Right lobe of liver (tissue), 6 donors: ENCODE results near the gene ZCCHC24. TPM values are rescaled to one million over a fixed set of nuclear protein-coding genes. Genes with fewer than 3 reads are reported as not detected.

Experiments used
- ATAC-seq, 4 donors: fragments of 200-7000 bp; cut with Tn5 transposase; one replicate each; pipeline ENCODE4 v1.9.1; 2020; ENCODE audit warnings: mild to moderate bottlenecking in 4 of 4, moderate library complexity in 4 of 4
- DNase-seq, 3 donors: peaks; one replicate each; pipeline ENCODE4 v3.0.0-alpha.2; 2020
- H3K27ac ChIP-seq, 3 donors: fragments of 200-600 bp; one replicate each; pipeline ENCODE4 v1.8.0; 2022
- H3K27me3 ChIP-seq, 2 donors: fragments of 200-600 bp; one replicate each; pipeline ENCODE4 v1.8.0; 2022
- H3K36me3 ChIP-seq, 4 donors: fragments of 200-600 bp; sonication (generic) in 1 of 4; one replicate each; pipeline versions ENCODE4 v1.5.1 to v1.8.0; 2017 to 2022; ENCODE audit warnings: control low read depth in 1 of 4
- H3K4me1 ChIP-seq, 4 donors: fragments of 200-600 bp; sonication (generic) in 1 of 4; one replicate each; pipeline versions ENCODE4 v1.5.1 to v1.8.0; 2017 to 2022; ENCODE audit warnings: control low read depth in 1 of 4
- H3K4me3 ChIP-seq, 3 donors: fragments of 200-600 bp; one replicate each; pipeline ENCODE4 v1.8.0; 2022
- H3K9me3 ChIP-seq, 4 donors: fragments of 200-600 bp; sonication (generic) in 1 of 4; one replicate each; pipeline versions ENCODE4 v1.5.1 to v1.8.0; 2017 to 2022; ENCODE audit warnings: control low read depth in 1 of 4
- POLR2A ChIP-seq: fragments of 450-650 bp; IDR thresholded peaks from one replicate; pipeline ENCODE4 v1.6.1; 2017; ENCODE audit warnings: antibody characterized with exemption, mild to moderate bottlenecking
- whole genome bisulfite sequencing: methylation state at CpG from one replicate; pipeline ENCODE4 v1.1.6; 2018; ENCODE audit warnings: low coverage, low lambda C conversion rate; ENCODE audit not compliant: insufficient coverage; ENCODE audit errors: missing lambda C conversion rate; 5-methylcytosine and 5-hydroxymethylcytosine counted together
- intact Hi-C, 2 donors: fragments of 100-400 bp; cut with DNase I; formaldehyde crosslinking; loops; one replicate each; pipeline versions ENCODE4 v1.11.2 to v1.14.1; 2022
- total RNA-seq, 6 experiments: library from RNA; depleted of rRNA in 2 of 6; stranded (reverse); fragments of >200 nt in 2 of 6; fragmentation: NEBNext Ultra II Directional in 3 of 6; extraction: Animal tissue kit (Norgen Biotek cat#: 25700) in 3 of 6; gene quantifications; one replicate each; pipeline versions ENCODE4 v1.1.0 to v1.2.4, GENCODE V29; 2016 to 2023
- TF ChIP-seq, protein P1 (sequence below), 4 donors: fragments of 200-600 bp in 3 of 4; fragments of 450-650 bp in 1 of 4; IDR thresholded peaks; one replicate each; pipeline versions ENCODE4 v1.5.1 to v1.8.0; 2016 to 2022; ENCODE audit warnings: antibody characterized with exemption in 4 of 4, mild to moderate bottlenecking in 2 of 4
- donor health status: DM: no; HTN: yes; CAD: no.
- donor health status: DM: no; HTN: no; CAD: no.
- donor health status: DM: no; HTN: no; CAD: no.
- donor health status: DM: no; HTN: yes; CAD: no.
- donor health status: DM: no; HTN: yes; CAD: no.

The ZCCHC24 gene
- total RNA-seq, 6 experiments from 2014 or later = 19.8 to 33.6 (median 22.7) TPM

- intact Hi-C loops = no loop called here
- ATAC-seq = peak; percentile 18 to 61 (median 38)
- H3K9me3 ChIP-seq = no peaks in the 10 kb centered on the region
- TF ChIP-seq, protein P1, sequence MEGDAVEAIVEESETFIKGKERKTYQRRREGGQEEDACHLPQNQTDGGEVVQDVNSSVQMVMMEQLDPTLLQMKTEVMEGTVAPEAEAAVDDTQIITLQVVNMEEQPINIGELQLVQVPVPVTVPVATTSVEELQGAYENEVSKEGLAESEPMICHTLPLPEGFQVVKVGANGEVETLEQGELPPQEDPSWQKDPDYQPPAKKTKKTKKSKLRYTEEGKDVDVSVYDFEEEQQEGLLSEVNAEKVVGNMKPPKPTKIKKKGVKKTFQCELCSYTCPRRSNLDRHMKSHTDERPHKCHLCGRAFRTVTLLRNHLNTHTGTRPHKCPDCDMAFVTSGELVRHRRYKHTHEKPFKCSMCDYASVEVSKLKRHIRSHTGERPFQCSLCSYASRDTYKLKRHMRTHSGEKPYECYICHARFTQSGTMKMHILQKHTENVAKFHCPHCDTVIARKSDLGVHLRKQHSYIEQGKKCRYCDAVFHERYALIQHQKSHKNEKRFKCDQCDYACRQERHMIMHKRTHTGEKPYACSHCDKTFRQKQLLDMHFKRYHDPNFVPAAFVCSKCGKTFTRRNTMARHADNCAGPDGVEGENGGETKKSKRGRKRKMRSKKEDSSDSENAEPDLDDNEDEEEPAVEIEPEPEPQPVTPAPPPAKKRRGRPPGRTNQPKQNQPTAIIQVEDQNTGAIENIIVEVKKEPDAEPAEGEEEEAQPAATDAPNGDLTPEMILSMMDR (IDR thresholded peaks at IDR 0.05) = no peak
- TF ChIP-seq POLR2A = peak; percentile 48
- H3K4me3 ChIP-seq = no peak overlapping the region
- 7% methylated on average over 5 of the region's 11 CpGs for WGBS
- DNase-seq = peak in 2 of 3 donors; percentile 83 to 88
- no peaks in the 10 kb centered on the region for H3K27me3 ChIP-seq
- peaks cover 0 to 2% (median 0%) of the 10 kb centered on the region in 4 donors for H3K36me3 ChIP-seq
- peak overlapping the region; percentile 82 to 94 (median 89) for H3K27ac ChIP-seq
- H3K4me1 ChIP-seq = peaks cover 0 to 42% (median 17%) of the 10 kb centered on the region in 4 donors
Measured at GRCh38 chr10:79381804-79382221, 63.6 kb downstream of the ZCCHC24 start.

DNA sequence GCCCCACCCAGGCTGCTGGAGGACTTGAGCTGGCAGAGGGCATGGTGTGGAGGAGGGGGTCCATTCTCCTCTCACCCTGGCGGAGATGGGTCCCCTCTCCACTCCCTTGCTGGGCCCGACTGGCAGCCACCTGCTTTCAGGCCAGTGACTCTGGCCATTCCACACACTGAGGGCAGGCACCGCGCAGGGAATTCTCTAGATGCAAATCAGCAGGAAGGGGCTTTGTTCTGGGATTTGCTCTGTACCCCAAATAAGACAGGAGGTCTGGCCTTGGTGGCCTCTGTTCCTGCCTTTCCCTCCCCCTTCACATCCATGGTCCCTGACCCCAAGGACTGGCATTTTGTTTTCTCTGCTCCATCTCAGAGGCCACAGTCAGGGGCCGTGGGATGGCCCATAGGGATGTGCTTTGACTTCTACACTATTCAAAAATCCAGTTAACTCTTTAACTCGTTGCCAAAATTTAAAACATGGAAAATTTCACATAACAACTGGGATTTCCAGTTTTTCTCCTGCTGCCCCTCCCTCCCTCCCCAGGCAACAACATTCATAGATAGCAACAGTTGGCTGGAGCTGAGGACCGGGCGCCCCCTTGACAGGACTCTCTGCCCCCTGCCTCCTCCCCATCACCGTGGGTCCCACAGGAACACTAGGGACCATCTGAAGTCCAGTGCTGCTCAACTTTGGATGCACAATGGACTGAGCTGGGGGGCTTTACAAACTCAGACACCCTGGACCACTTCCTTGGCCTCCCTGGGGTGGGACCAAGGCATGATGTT lies 64.3 kb downstream of the ZCCHC24 start:
- Histone ChIP-seq H3K4me3 (no peak overlapping the region), H3K27me3 (no peaks in the 10 kb centered on the region), H3K4me1 (peaks cover 0 to 42% (median 17%) of the 10 kb centered on the region in 4 donors), H3K36me3 (peaks cover 0 to 2% (median 0%) of the 10 kb centered on the region in 4 donors), H3K27ac (peak overlapping the region; percentile 82 to 94 (median 89)), H3K9me3 (no peaks in the 10 kb centered on the region)
- intact Hi-C loops = no loop called here
- peak in 1 of 3 donors; percentile 31 for DNase-seq
- peak in 3 of 4 donors; percentile 0 to 5 (median 2) for ATAC-seq
- TF ChIP-seq, protein P1 (IDR thresholded peaks at IDR 0.05) = no peak
- no peak for TF ChIP-seq POLR2A
- 54% methylated on average over 4 of the region's 9 CpGs for WGBS

DNA sequence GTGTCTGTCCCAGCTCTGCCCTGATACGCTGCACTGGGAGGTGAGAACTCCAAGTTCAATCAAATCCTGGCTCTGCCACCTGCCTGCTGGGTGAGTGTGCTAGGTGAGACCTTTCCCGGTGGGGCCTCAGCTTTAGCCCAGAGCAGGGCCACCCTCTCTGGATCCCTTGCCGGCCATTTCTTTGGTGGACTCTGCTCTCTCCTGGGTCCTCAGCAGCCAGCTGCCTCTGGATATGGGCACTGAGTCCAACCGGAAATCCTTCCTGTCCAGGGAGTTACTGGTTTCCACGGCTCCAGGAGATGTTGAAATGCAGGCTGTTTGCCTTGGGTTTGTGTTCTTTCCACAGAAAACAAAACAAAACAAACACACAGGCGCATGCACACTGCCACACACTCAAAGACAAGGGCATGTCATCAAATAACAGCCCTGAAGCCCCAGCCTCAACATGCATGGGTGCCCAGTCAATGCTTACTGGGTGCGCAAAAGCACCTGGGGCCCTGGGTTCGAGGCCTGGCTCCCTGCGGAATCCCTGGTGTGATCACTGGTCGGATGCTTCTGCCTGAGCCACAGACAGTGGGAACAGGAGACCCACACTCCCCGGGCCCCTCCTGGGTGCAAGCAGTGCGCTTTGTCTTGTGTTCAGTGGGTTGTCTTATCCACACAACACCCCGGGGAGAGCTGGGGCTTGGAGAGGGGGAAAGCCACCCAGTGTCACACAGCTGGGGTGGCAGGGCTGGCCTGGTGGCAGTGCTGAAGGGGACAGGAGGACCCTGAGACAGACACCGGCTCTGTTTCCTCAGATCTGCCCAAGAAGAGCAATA lies 65.1 kb downstream of the ZCCHC24 start:
- intact Hi-C loops = no loop called here
- Histone ChIP-seq H3K9me3 (no peaks in the 10 kb centered on the region), H3K27me3 (no peaks in the 10 kb centered on the region), H3K36me3 (peaks cover 0 to 2% (median 0%) of the 10 kb centered on the region in 4 donors), H3K4me3 (peak overlapping the region; percentile 50 to 59 (median 57)), H3K27ac (peak overlapping the region; percentile 82 to 94 (median 89)), H3K4me1 (peaks cover 0 to 42% (median 17%) of the 10 kb centered on the region in 4 donors)
- ATAC-seq (peak; percentile 68 to 84 (median 79)), DNase-seq (peak; percentile 71 to 94 (median 86))
- WGBS = 30% methylated on average over 2 of the region's 14 CpGs
- peak; percentile 90 for TF ChIP-seq POLR2A
- TF ChIP-seq, protein P1 (IDR thresholded peaks at IDR 0.05) = no peak

DNA sequence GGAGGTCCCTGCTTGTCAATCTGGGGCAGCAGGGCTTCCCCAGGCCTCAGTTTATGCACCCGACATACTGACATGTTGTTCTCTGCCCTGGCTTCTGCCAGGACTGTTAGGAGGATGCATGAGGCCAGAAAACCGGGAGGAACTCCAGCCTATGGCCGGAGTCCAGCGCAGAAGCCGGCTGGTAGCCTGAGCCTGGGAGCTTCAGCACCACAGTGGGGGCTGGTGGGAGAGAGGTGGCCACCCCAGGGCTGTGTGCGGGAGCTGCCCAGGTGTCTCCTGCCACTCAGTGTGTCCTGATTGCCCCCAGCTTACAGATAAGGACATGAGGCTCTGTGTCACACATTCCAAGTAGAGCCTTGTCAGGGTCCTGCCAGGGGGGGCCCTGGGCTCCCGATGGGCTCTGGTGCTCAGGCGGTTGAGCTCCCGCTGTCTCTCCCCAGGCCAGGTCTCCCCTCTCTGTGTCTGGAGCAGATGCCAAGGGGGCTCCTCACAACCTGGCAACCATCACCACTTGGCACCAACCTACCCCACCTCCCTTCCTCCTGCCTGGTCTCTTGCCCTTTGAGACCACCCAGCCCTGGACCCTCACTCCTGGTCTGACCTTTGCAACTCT lies 65.8 kb downstream of the ZCCHC24 start:
- DNase-seq (peak in 2 of 3 donors; percentile 80 to 84), ATAC-seq (peak; percentile 27 to 62 (median 56))
- WGBS = 10% methylated on average over 4 of the region's 9 CpGs
- Histone ChIP-seq H3K4me1 (peaks cover 0 to 42% (median 17%) of the 10 kb centered on the region in 4 donors), H3K4me3 (peak overlapping the region; percentile 50 to 59 (median 57)), H3K9me3 (no peaks in the 10 kb centered on the region), H3K27ac (peak overlapping the region; percentile 82 to 94 (median 89)), H3K36me3 (peaks cover 0 to 2% (median 0%) of the 10 kb centered on the region in 4 donors), H3K27me3 (no peaks in the 10 kb centered on the region)
- TF ChIP-seq, protein P1 (IDR thresholded peaks at IDR 0.05) = no peak
- peak; percentile 54 for TF ChIP-seq POLR2A
- intact Hi-C loops = loop anchor here (5.0 to 10.0 kb wide), 2 partner anchors 108 to 115 kb away; no protein-coding TSS in a partner anchor
